AG09319 (cell line): ENCODE data around the gene ISG20L2.
A peak's percentile ranks its signal among the peaks of the same experiment; 100 is the strongest.

Experiments
- DNase-seq: peaks from one replicate; pipeline ENCODE4 v3.0.0-alpha.2; 2010; ENCODE audit warnings: low read depth; ENCODE audit errors: extremely low read depth
- TF ChIP-seq, protein P1 (sequence below): IDR thresholded peaks from 2 replicates; pipeline ENCODE4 v1.5.1; 2011; ENCODE audit warnings: low read depth, mild to moderate bottlenecking, inconsistent platforms, low read length, moderate library complexity

ISG20L2 gene

DNA sequence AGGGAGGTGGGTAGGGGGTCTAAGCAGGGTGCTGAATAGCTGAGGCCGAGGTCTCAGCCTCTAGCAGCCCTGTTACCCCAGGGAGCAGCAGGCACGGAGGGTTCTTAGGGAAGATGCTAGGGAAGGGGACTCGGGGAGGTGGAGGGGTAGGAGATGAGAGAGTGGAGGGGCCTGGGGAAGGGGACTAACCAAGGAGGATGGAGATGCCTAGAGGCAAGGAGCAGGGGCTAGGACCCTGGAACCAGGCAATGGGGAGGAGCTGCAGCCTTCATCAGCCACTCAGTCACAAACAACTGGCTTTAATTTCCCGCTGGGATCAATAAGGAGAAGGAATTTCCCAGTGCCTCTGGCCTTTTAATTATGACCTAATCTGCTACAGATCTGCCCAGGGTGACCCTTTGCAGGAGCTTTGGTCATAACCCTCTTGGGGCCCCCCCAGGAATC is 20.3 kb downstream of the ISG20L2 start:
- no peak for DNase-seq
- TF ChIP-seq, protein P1, sequence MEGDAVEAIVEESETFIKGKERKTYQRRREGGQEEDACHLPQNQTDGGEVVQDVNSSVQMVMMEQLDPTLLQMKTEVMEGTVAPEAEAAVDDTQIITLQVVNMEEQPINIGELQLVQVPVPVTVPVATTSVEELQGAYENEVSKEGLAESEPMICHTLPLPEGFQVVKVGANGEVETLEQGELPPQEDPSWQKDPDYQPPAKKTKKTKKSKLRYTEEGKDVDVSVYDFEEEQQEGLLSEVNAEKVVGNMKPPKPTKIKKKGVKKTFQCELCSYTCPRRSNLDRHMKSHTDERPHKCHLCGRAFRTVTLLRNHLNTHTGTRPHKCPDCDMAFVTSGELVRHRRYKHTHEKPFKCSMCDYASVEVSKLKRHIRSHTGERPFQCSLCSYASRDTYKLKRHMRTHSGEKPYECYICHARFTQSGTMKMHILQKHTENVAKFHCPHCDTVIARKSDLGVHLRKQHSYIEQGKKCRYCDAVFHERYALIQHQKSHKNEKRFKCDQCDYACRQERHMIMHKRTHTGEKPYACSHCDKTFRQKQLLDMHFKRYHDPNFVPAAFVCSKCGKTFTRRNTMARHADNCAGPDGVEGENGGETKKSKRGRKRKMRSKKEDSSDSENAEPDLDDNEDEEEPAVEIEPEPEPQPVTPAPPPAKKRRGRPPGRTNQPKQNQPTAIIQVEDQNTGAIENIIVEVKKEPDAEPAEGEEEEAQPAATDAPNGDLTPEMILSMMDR = no peak

DNA sequence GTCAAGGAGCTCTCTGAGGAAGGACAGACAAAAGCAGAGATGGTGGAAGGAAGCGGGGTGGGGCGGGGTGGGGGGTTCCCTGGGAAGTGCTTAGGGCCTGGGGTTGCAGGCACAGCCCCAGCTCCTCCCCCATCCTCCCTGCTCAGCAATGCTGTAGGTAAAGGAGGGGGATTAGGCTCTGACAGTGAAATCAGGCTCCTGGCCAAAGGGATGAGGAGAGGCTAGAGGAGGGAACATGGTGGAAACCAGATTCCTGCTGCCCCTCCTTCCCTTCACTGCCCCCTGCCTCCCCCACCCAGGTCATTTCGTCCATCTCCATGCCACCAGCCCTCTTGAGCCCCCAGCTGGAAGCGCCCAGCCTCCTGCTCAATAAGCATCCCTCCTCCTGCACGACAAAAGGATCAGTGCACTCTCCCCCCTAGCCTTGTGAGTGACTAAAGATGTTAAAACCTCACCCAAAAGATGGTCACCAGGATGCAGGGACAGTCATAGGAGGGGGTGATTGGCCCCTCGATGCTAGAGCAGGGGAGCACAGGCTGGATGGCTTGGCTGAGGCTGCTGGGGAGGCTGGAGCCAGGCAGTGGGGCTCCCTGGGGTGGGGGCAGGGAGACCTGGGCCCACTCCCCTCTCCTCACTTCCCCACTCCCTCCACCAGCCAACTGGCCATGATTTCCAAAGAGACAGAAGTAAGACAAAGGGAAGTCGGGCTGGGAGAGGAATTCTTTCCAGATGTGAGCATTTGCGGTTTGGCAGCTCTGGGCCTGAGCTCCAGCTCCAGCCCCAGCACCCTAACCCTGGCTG is 20.9 kb downstream of the ISG20L2 start:
- DNase-seq = no peak
- TF ChIP-seq, protein P1 = no peak

DNA sequence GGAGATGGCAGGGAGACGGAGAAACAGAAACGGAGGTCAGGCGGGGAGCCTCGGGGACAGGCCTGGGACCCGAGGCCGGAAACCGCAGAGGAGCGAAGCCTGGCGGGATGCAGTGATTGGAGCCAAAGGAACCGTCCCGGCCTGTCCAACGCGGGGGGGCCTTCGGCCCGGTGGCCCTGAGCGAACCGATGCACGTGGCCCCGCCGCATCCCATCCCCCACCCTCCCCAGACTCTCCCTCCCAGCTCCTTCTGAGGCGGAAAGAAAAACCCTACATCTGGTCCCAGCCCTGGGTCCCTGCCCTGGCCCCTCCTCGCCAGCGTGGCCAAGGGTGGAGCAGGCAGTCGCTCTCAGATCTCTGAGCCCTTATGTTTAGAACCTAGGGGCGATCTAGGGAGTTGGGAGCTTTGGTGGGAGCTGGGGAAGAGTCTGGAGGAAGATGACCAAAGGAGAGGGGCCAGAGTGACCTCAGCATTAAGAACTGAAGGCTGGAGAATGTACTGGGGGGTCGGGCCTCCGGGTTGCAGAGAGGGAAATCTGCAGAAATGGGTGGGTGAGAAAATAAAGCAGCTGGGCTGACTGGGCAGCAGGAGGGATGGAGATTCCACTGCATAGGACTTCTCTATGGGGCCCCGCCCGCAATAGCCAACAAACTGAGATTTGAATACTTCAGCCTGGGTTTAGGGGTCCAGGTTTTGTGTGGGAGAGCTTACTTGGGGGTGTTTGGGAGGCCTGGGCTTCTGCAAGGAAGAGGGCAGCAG is 21.7 kb downstream of the ISG20L2 start:
- peak; percentile 83 for DNase-seq
- TF ChIP-seq, protein P1 = no peak

DNA sequence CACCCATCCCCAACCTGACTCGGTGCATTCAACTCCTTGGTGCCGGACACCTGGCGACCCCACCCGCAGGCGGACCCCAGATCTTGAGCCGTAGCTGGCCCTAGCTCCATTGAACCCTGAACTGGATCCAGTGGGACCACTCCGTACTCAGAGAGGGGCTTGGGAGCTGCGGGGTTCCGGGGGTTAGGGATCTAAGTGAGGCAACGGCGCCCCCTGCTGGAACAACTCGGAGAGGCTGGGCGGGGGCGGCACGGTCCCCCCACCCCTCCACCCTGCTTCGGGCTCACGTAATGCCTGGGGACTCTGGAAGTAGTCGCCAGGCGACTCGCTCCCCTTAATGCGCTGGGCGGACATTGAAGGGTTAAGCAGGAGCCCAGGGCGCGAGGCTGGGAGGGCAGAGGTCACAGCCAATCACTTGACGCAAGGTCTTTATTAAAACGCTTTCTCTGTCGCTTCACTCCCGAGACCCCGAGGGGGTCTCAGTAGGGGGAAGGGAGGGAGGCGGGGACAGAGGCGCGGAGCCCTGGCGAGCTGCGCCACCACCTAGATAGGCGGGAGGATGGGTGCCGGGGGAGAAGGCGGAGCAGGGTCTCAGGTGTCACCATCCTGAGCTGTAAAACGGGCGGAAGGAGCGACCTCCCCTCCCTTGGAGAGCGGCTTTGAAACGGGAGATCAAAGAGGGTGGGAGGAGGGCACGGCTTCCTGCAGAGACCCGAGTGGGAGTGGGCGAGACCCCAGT is 22.5 kb downstream of the ISG20L2 start:
- TF ChIP-seq, protein P1 = peak; percentile 81
- DNase-seq = no peak

DNA sequence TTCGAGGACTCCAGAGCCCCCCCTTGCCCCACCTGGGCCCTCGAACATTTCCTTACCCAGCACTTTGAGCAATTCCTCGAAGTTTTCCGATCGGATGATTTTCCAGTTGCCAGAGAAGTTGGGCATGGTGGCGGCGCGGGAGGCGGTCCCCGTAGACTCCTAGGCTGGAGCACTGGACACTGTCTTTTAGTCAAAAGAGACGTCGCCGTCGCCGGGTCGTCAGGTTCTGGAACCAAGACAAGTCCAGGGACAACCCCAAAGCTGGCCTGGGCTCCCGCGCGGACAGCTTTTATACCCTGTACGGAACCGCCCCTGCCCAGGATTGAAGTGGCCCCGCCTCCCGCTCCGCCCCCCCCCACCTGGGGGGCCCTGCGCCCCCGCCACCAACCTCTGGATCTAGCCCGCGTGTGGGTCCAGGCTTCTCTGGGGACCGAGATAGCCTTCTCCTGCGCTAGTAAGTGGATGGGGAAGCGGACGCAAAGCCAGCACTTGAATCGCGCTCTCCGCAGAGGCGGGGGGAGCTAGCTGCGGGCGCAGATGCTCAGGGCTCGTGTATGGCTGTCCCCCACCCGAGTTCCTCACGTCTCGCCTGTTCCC is 23.1 kb downstream of the ISG20L2 start, which contains the start of gene CRABP2:
CRABP2 (minus strand) TSS at position 263 of the 597 bp plus-strand sequence; CDS start at position 126, 137 bp downstream.
- TF ChIP-seq, protein P1 = no peak

DNA sequence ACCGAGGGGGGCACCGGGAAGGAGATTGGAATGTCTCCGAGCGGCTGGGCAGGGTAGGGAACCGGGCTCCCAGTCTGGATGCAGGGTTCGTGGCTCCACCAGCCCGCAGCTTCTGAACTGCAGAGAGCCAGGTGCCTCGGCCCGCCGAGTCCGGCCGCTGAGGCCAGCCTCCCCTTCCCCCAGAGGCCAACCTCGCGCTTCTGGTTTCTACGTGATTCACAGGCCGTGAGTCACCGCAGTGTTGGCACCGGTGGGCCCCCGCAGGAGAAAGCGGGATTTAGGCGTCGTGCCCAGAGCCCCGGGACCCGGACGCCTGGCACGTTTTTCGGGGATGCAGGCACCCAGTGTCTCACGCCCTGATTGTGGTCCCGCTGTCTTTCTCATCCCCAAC is 23.6 kb downstream of the ISG20L2 start:
- TF ChIP-seq, protein P1 = no peak
- no peak for DNase-seq

More for the DNA sequence above, 23.1 kb downstream of the ISG20L2 start, which contains the start of gene CRABP2:
- no peak for DNase-seq
